ENCODE results near the gene HSF5.
A peak's percentile ranks its signal among the peaks of the same experiment; 100 is the strongest.
"Not testable (repeated sequence)": the region's sequence is repeated elsewhere in the genome, so short reads cannot be mapped to it uniquely, and the experiment has no call there.

Gene HSF5

GRCh38 chr17:58515286-58515685 is 27.1 kb upstream of the HSF5 start:
- DNase-seq = no peak

- DNase-seq = no peak
Measured at GRCh38 chr17:58514770-58515157, 26.6 kb upstream of the HSF5 start.

- peak; percentile 79 for DNase-seq
Measured at GRCh38 chr17:58513965-58514769, 26.0 kb upstream of the HSF5 start, which contains the start of gene MTMR4. Gene MTMR4, minus strand, starts transcription at chr17:58514638. Its CDS starts 231 bp downstream, at chr17:58514407.

GRCh38 chr17:58513267-58513964 is 25.2 kb upstream of the HSF5 start:
- DNase-seq = peak; percentile 19

GRCh38 chr17:58510075-58510474 is 21.9 kb upstream of the HSF5 start:
- DNase-seq = no peak

- no peak for DNase-seq
Measured at GRCh38 chr17:58508341-58509067, 20.3 kb upstream of the HSF5 start.

GRCh38 chr17:58507123-58507634 is 19.0 kb upstream of the HSF5 start:
- no peak for DNase-seq

GRCh38 chr17:58506354-58507080 is 18.3 kb upstream of the HSF5 start:
- DNase-seq = no peak

- no peak for DNase-seq
Measured at GRCh38 chr17:58504826-58505351, 16.7 kb upstream of the HSF5 start.

- no peak for DNase-seq
Measured at GRCh38 chr17:58503866-58504265, 15.7 kb upstream of the HSF5 start.

GRCh38 chr17:58503134-58503533 is 14.9 kb upstream of the HSF5 start:
- DNase-seq = not testable (repeated sequence)

GRCh38 chr17:58501451-58501850 is 13.2 kb upstream of the HSF5 start:
- DNase-seq = no peak

GRCh38 chr17:58498177-58498828 is 10.1 kb upstream of the HSF5 start:
- no peak for DNase-seq

- no peak for DNase-seq
Measured at GRCh38 chr17:58493506-58493905, 5.3 kb upstream of the HSF5 start.

GRCh38 chr17:58492238-58493121 is 4.3 kb upstream of the HSF5 start:
- peak; percentile 18 for DNase-seq

GRCh38 chr17:58491510-58492045 is 3.4 kb upstream of the HSF5 start:
- DNase-seq = no peak

GRCh38 chr17:58488428-58488890 is 251 bp upstream of the HSF5 start:
- DNase-seq = no peak

- no peak for DNase-seq
Measured at GRCh38 chr17:58484600-58484999, 3.6 kb downstream of the HSF5 start.

- not testable (repeated sequence) for DNase-seq
Measured at GRCh38 chr17:58481798-58482197, 6.4 kb downstream of the HSF5 start.

- no peak for DNase-seq
Measured at GRCh38 chr17:58480090-58480489, 8.1 kb downstream of the HSF5 start.
